Breast epithelium (tissue), 3 donors: Measurements from ENCODE around the gene DMBT1.

Source experiments
- POLR2A ChIP-seq: fragments of 450-650 bp; IDR thresholded peaks from one replicate; pipeline ENCODE4 v1.6.1; 2016; ENCODE audit warnings: antibody characterized with exemption, mild to moderate bottlenecking, moderate library complexity
- POLR2AphosphoS5 ChIP-seq, 3 donors: sonication (generic); formaldehyde crosslinking; IDR thresholded peaks; one replicate each; pipeline ENCODE4 v1.6.1; 2017; ENCODE audit warnings: antibody characterized with exemption in 3 of 3
- TF ChIP-seq, protein P1 (sequence below), 3 donors: fragments of 450-650 bp; IDR thresholded peaks; one replicate each; pipeline ENCODE4 v1.5.1; 2016 to 2017; ENCODE audit warnings: antibody characterized with exemption in 3 of 3, mild to moderate bottlenecking in 3 of 3, moderate library complexity in 3 of 3

DNA sequence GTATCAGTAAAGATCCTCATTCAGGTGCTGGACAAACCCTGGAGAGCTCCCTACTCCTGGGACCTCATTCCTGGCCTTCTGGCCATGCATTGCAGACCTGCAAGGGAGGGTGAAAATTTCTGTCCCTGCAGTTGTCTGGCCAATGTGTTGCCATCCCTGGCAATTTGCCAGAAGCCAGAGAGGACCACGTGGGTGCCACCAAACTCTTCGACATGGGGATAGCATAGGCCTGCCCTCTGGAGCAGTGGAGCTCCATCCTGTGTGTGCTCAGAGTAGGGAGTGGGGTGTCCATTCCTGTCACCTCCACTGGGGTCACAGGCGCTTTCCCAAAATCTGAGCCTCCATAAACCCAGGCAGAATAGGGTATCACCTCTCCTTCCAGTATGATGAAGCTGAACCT is 31.2 kb downstream of the DMBT1 start:
- TF ChIP-seq, protein P1, sequence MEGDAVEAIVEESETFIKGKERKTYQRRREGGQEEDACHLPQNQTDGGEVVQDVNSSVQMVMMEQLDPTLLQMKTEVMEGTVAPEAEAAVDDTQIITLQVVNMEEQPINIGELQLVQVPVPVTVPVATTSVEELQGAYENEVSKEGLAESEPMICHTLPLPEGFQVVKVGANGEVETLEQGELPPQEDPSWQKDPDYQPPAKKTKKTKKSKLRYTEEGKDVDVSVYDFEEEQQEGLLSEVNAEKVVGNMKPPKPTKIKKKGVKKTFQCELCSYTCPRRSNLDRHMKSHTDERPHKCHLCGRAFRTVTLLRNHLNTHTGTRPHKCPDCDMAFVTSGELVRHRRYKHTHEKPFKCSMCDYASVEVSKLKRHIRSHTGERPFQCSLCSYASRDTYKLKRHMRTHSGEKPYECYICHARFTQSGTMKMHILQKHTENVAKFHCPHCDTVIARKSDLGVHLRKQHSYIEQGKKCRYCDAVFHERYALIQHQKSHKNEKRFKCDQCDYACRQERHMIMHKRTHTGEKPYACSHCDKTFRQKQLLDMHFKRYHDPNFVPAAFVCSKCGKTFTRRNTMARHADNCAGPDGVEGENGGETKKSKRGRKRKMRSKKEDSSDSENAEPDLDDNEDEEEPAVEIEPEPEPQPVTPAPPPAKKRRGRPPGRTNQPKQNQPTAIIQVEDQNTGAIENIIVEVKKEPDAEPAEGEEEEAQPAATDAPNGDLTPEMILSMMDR (IDR thresholded peaks at IDR 0.05): no peak
- no peak for TF ChIP-seq POLR2A
- TF ChIP-seq POLR2AphosphoS5 (IDR thresholded peaks at IDR 0.05): no peak
